Spleen (tissue), 7 donors: Measurements from ENCODE around the gene NACC1.
A peak's percentile ranks its signal among the peaks of the same experiment; 100 is the strongest.

Experiments
- CTCF ChIP-seq, 11 experiments: fragments of 200-600 bp in 7 of 11; fragments of 450-650 bp in 4 of 11; sonication (generic) in 4 of 11; IDR thresholded peaks in 8 of 11; conservative IDR thresholded peaks in 3 of 11; 1 replicate in 7 of 11; 2 replicates in 4 of 11; pipeline versions ENCODE4 v1.4.0 to v1.8.0; 2016 to 2021; ENCODE audit warnings: antibody characterized with exemption in 11 of 11, inconsistent platforms in 4 of 11, mild to moderate bottlenecking in 1 of 11
- POLR2A ChIP-seq, 3 donors: fragments of 450-650 bp; IDR thresholded peaks; one replicate each; pipeline ENCODE4 v1.5.1; 2017; ENCODE audit warnings: antibody characterized with exemption in 3 of 3, mild to moderate bottlenecking in 1 of 3
- POLR2AphosphoS5 ChIP-seq, 3 donors: sonication (generic); formaldehyde crosslinking; IDR thresholded peaks; one replicate each; pipeline ENCODE4 v1.5.1; 2017; ENCODE audit warnings: antibody characterized with exemption in 3 of 3
- donor health status: DM: no; HTN: no; CAD: no; lungs with moderate emphysema.
- donor health status: DM: no; HTN: no; CAD: no.
- donor health status: DM: no; HTN: no; CAD: no.

- TF ChIP-seq CTCF (IDR thresholded peaks at IDR 0.05 in 8 of 11, conservative IDR thresholded peaks at IDR 0.05 in 3 of 11) (no peak), POLR2AphosphoS5 (IDR thresholded peaks at IDR 0.05) (peak in 1 of 3 donors; percentile 42), POLR2A (IDR thresholded peaks at IDR 0.05) (no peak)
These were observed 63.8 kb downstream of the NACC1 start for GRCh38 chr19:13181747-13182388.
